Measurements from ENCODE around the gene DCDC2C.

Gene DCDC2C

GRCh38 chr2:3737128-3737527 is 33.8 kb downstream of the DCDC2C start:
- Mint-ChIP-seq H3K27ac (no peak overlapping the region), H3K27me3 (ENCODE audit: low read depth) (peaks cover 3% of the 10 kb centered on the region), H3K4me3 (no peak overlapping the region), H3K36me3 (ENCODE audit: low read depth) (no peaks in the 10 kb centered on the region), H3K4me1 (ENCODE audit: low read depth) (no peaks in the 10 kb centered on the region), H3K9me3 (no peaks in the 10 kb centered on the region)
- DNase-seq (ENCODE audit: low spot score) = no peak

GRCh38 chr2:3738454-3738853 is 35.1 kb downstream of the DCDC2C start:
- Mint-ChIP-seq H3K36me3 (ENCODE audit: low read depth) (no peaks in the 10 kb centered on the region), H3K27ac (no peak overlapping the region), H3K9me3 (no peaks in the 10 kb centered on the region), H3K27me3 (ENCODE audit: low read depth) (peaks cover 3% of the 10 kb centered on the region), H3K4me1 (ENCODE audit: low read depth) (no peaks in the 10 kb centered on the region), H3K4me3 (no peak overlapping the region)
- no peak for DNase-seq (ENCODE audit: low spot score)

GRCh38 chr2:3739313-3739712 is 35.9 kb downstream of the DCDC2C start:
- H3K27me3 Mint-ChIP-seq (ENCODE audit: low read depth) = peaks cover 3% of the 10 kb centered on the region
- no peak overlapping the region for H3K4me3 Mint-ChIP-seq
- H3K9me3 Mint-ChIP-seq = no peaks in the 10 kb centered on the region
- H3K4me1 Mint-ChIP-seq (ENCODE audit: low read depth) = no peaks in the 10 kb centered on the region
- H3K36me3 Mint-ChIP-seq (ENCODE audit: low read depth) = no peaks in the 10 kb centered on the region
- no peak for DNase-seq (ENCODE audit: low spot score)
- no peak overlapping the region for H3K27ac Mint-ChIP-seq

GRCh38 chr2:3741396-3741795 is 38.0 kb downstream of the DCDC2C start:
- no peak for DNase-seq (ENCODE audit: low spot score)
- Mint-ChIP-seq H3K4me1 (ENCODE audit: low read depth) (no peaks in the 10 kb centered on the region), H3K27ac (no peak overlapping the region), H3K9me3 (no peaks in the 10 kb centered on the region), H3K36me3 (ENCODE audit: low read depth) (no peaks in the 10 kb centered on the region), H3K4me3 (no peak overlapping the region), H3K27me3 (ENCODE audit: low read depth) (peaks cover 3% of the 10 kb centered on the region)

- Mint-ChIP-seq H3K4me3 (no peak overlapping the region), H3K36me3 (ENCODE audit: low read depth) (no peaks in the 10 kb centered on the region), H3K4me1 (ENCODE audit: low read depth) (no peaks in the 10 kb centered on the region), H3K9me3 (no peaks in the 10 kb centered on the region), H3K27ac (no peak overlapping the region), H3K27me3 (ENCODE audit: low read depth) (peaks cover 3% of the 10 kb centered on the region)
- DNase-seq (ENCODE audit: low spot score) = no peak
Measured at GRCh38 chr2:3741867-3742602, 38.7 kb downstream of the DCDC2C start.

GRCh38 chr2:3742743-3743508 is 39.6 kb downstream of the DCDC2C start:
- no peaks in the 10 kb centered on the region for H3K9me3 Mint-ChIP-seq
- peaks cover 3% of the 10 kb centered on the region for H3K27me3 Mint-ChIP-seq (ENCODE audit: low read depth)
- H3K4me3 Mint-ChIP-seq = no peak overlapping the region
- H3K27ac Mint-ChIP-seq = no peak overlapping the region
- H3K36me3 Mint-ChIP-seq (ENCODE audit: low read depth) = no peaks in the 10 kb centered on the region
- DNase-seq (ENCODE audit: low spot score) = no peak
- H3K4me1 Mint-ChIP-seq (ENCODE audit: low read depth) = no peaks in the 10 kb centered on the region

GRCh38 chr2:3743951-3744555 is 40.7 kb downstream of the DCDC2C start:
- peaks cover 3% of the 10 kb centered on the region for H3K27me3 Mint-ChIP-seq (ENCODE audit: low read depth)

GRCh38 chr2:3745920-3746319 is 42.5 kb downstream of the DCDC2C start:
- Mint-ChIP-seq H3K27me3 (ENCODE audit: low read depth) (peaks cover 3% of the 10 kb centered on the region), H3K4me1 (ENCODE audit: low read depth) (no peaks in the 10 kb centered on the region), H3K27ac (no peak overlapping the region)

More at GRCh38 chr2:3743951-3744555, 40.7 kb downstream of the DCDC2C start:
- H3K9me3 Mint-ChIP-seq = no peaks in the 10 kb centered on the region
- H3K4me1 Mint-ChIP-seq (ENCODE audit: low read depth) = no peaks in the 10 kb centered on the region
- H3K36me3 Mint-ChIP-seq (ENCODE audit: low read depth) = no peaks in the 10 kb centered on the region
- H3K4me3 Mint-ChIP-seq = no peak overlapping the region
- no peak overlapping the region for H3K27ac Mint-ChIP-seq
- no peak for DNase-seq (ENCODE audit: low spot score)

GRCh38 chr2:3747032-3747654 is 43.8 kb downstream of the DCDC2C start:
- H3K27ac Mint-ChIP-seq = no peak overlapping the region
- H3K9me3 Mint-ChIP-seq = no peaks in the 10 kb centered on the region
- H3K4me1 Mint-ChIP-seq (ENCODE audit: low read depth) = no peaks in the 10 kb centered on the region
- no peak overlapping the region for H3K4me3 Mint-ChIP-seq
- DNase-seq (ENCODE audit: low spot score) = no peak
- no peaks in the 10 kb centered on the region for H3K27me3 Mint-ChIP-seq (ENCODE audit: low read depth)
- H3K36me3 Mint-ChIP-seq (ENCODE audit: low read depth) = no peaks in the 10 kb centered on the region

More at GRCh38 chr2:3745920-3746319, 42.5 kb downstream of the DCDC2C start:
- no peak for DNase-seq (ENCODE audit: low spot score)
- no peaks in the 10 kb centered on the region for H3K9me3 Mint-ChIP-seq
- H3K36me3 Mint-ChIP-seq (ENCODE audit: low read depth) = no peaks in the 10 kb centered on the region
- no peak overlapping the region for H3K4me3 Mint-ChIP-seq

- no peaks in the 10 kb centered on the region for H3K9me3 Mint-ChIP-seq
- H3K36me3 Mint-ChIP-seq (ENCODE audit: low read depth) = no peaks in the 10 kb centered on the region
- no peak overlapping the region for H3K27ac Mint-ChIP-seq
- H3K27me3 Mint-ChIP-seq (ENCODE audit: low read depth) = no peaks in the 10 kb centered on the region
- DNase-seq (ENCODE audit: low spot score) = no peak
- no peak overlapping the region for H3K4me3 Mint-ChIP-seq
- no peaks in the 10 kb centered on the region for H3K4me1 Mint-ChIP-seq (ENCODE audit: low read depth)
Measured at GRCh38 chr2:3747826-3748225, 44.5 kb downstream of the DCDC2C start.

- Mint-ChIP-seq H3K4me3 (no peak overlapping the region), H3K9me3 (no peaks in the 10 kb centered on the region), H3K4me1 (ENCODE audit: low read depth) (no peaks in the 10 kb centered on the region), H3K27me3 (ENCODE audit: low read depth) (no peaks in the 10 kb centered on the region), H3K36me3 (ENCODE audit: low read depth) (no peaks in the 10 kb centered on the region), H3K27ac (no peak overlapping the region)
- no peak for DNase-seq (ENCODE audit: low spot score)
Measured at GRCh38 chr2:3749201-3749600, 45.8 kb downstream of the DCDC2C start.

- no peaks in the 10 kb centered on the region for H3K36me3 Mint-ChIP-seq (ENCODE audit: low read depth)
- no peaks in the 10 kb centered on the region for H3K4me1 Mint-ChIP-seq (ENCODE audit: low read depth)
- no peak overlapping the region for H3K4me3 Mint-ChIP-seq
- no peak for DNase-seq (ENCODE audit: low spot score)
- H3K27ac Mint-ChIP-seq = no peak overlapping the region
- peaks cover 6% of the 10 kb centered on the region for H3K9me3 Mint-ChIP-seq
- no peaks in the 10 kb centered on the region for H3K27me3 Mint-ChIP-seq (ENCODE audit: low read depth)
Measured at GRCh38 chr2:3751251-3751650, 47.9 kb downstream of the DCDC2C start.

- Mint-ChIP-seq H3K27me3 (ENCODE audit: low read depth) (no peaks in the 10 kb centered on the region), H3K4me1 (ENCODE audit: low read depth) (no peaks in the 10 kb centered on the region), H3K9me3 (peaks cover 6% of the 10 kb centered on the region), H3K36me3 (ENCODE audit: low read depth) (no peaks in the 10 kb centered on the region), H3K27ac (no peak overlapping the region), H3K4me3 (no peak overlapping the region)
- DNase-seq (ENCODE audit: low spot score) = no peak
Measured at GRCh38 chr2:3751806-3752205, 48.4 kb downstream of the DCDC2C start.

GRCh38 chr2:3752376-3752775 is 49.0 kb downstream of the DCDC2C start:
- peaks cover 6% of the 10 kb centered on the region for H3K9me3 Mint-ChIP-seq
- H3K4me3 Mint-ChIP-seq = no peak overlapping the region
- H3K27ac Mint-ChIP-seq = no peak overlapping the region
- no peaks in the 10 kb centered on the region for H3K36me3 Mint-ChIP-seq (ENCODE audit: low read depth)
- DNase-seq (ENCODE audit: low spot score) = no peak
- no peaks in the 10 kb centered on the region for H3K4me1 Mint-ChIP-seq (ENCODE audit: low read depth)
- H3K27me3 Mint-ChIP-seq (ENCODE audit: low read depth) = no peaks in the 10 kb centered on the region

All from T-helper 2 cell treated with Interferon-gamma antibody and Interleukin-4, amounts not matched to agents 5 μg/mL and 100 μg/mL, for 36 hours (primary cell).